ENCODE measurements around the gene IKZF1.

The IKZF1 gene

GRCh38 chr7:50306494-50307367 is 2.2 kb downstream of the IKZF1 start:
- Histone ChIP-seq H3K27me3 (peaks cover 0 to 34% of the 10 kb centered on the region in 2 donors), H3K27ac (no peak overlapping the region), H3K4me3 (no peak overlapping the region)

GRCh38 chr7:50307368-50308032 is 3.0 kb downstream of the IKZF1 start:
- DNase-seq: no peak
- H3K27ac ChIP-seq: no peak overlapping the region
- no peaks in the 10 kb centered on the region for H3K36me3 ChIP-seq
- H3K27me3 ChIP-seq: peaks cover 0 to 29% of the 10 kb centered on the region in 2 donors
- intact Hi-C loops (cut with DNase I; ENCODE audit: low total_unique reads): no loop called here
- no peak overlapping the region for H3K4me3 ChIP-seq
- no peaks in the 10 kb centered on the region for H3K9me3 ChIP-seq
- peaks cover 0 to 16% (median 5%) of the 10 kb centered on the region in 4 donors for H3K4me1 ChIP-seq
- no peak for TF ChIP-seq CTCF (IDR thresholded peaks at IDR 0.05)

More at GRCh38 chr7:50306494-50307367, 2.2 kb downstream of the IKZF1 start:
- intact Hi-C loops (cut with DNase I; ENCODE audit: low total_unique reads): no loop called here
- no peaks in the 10 kb centered on the region for H3K9me3 ChIP-seq
- H3K36me3 ChIP-seq: no peaks in the 10 kb centered on the region
- DNase-seq: no peak
- H3K4me1 ChIP-seq: peaks cover 0 to 16% (median 5%) of the 10 kb centered on the region in 4 donors
- TF ChIP-seq CTCF (IDR thresholded peaks at IDR 0.05): no peak

GRCh38 chr7:50308203-50308531 is 3.7 kb downstream of the IKZF1 start:
- peaks cover 0 to 22% of the 10 kb centered on the region in 2 donors for H3K27me3 ChIP-seq
- no peaks in the 10 kb centered on the region for H3K36me3 ChIP-seq
- no peak for DNase-seq
- no peak for TF ChIP-seq CTCF (IDR thresholded peaks at IDR 0.05)
- H3K9me3 ChIP-seq: no peaks in the 10 kb centered on the region
- intact Hi-C loops (cut with DNase I; ENCODE audit: low total_unique reads): no loop called here
- H3K4me1 ChIP-seq: peaks cover 0 to 15% (median 5%) of the 10 kb centered on the region in 4 donors
- no peak overlapping the region for H3K27ac ChIP-seq
- no peak overlapping the region for H3K4me3 ChIP-seq

GRCh38 chr7:50308532-50309385 is 4.2 kb downstream of the IKZF1 start:
- peaks cover 0 to 11% (median 5%) of the 10 kb centered on the region in 4 donors for H3K4me1 ChIP-seq
- TF ChIP-seq CTCF (IDR thresholded peaks at IDR 0.05): no peak
- intact Hi-C loops (cut with DNase I; ENCODE audit: low total_unique reads): no loop called here
- no peak for DNase-seq
- no peaks in the 10 kb centered on the region for H3K36me3 ChIP-seq
- peaks cover 0 to 17% of the 10 kb centered on the region in 2 donors for H3K27me3 ChIP-seq
- H3K9me3 ChIP-seq: no peaks in the 10 kb centered on the region
- no peak overlapping the region for H3K4me3 ChIP-seq
- no peak overlapping the region for H3K27ac ChIP-seq

- intact Hi-C loops (cut with DNase I; ENCODE audit: low total_unique reads): no loop called here
- no peaks in the 10 kb centered on the region for H3K36me3 ChIP-seq
- H3K4me1 ChIP-seq: peaks cover 0 to 4% (median 1%) of the 10 kb centered on the region in 4 donors
- TF ChIP-seq CTCF (IDR thresholded peaks at IDR 0.05): no peak
- H3K4me3 ChIP-seq: no peak overlapping the region
- H3K9me3 ChIP-seq: no peaks in the 10 kb centered on the region
- peaks cover 0 to 9% of the 10 kb centered on the region in 2 donors for H3K27me3 ChIP-seq
- no peak for DNase-seq
- H3K27ac ChIP-seq: no peak overlapping the region
These were observed 5.2 kb downstream of the IKZF1 start for GRCh38 chr7:50309721-50310120.
